GM13976 (cell line): ENCODE data around the gene SYNPR.

Source experiments
- DNase-seq: peaks from one replicate; pipeline ENCODE4 v3.0.0; 2012; ENCODE audit warnings: low spot score
- CTCF ChIP-seq: IDR thresholded peaks from 2 replicates; pipeline ENCODE4 v1.5.1; 2012; ENCODE audit warnings: borderline replicate concordance, mild to moderate bottlenecking; ENCODE audit not compliant: insufficient read depth; ENCODE audit errors: extremely low read depth, missing control alignments, control extremely low read depth
- in situ Hi-C: fragments of 300-500 bp; cut with MboI; formaldehyde crosslinking; loops from one replicate; pipeline ENCODE4 v1.12.0; 2022; ENCODE audit warnings: low sequenced_read_pairs, mixed read lengths, inconsistent platforms; ENCODE audit not compliant: unreplicated experiment

SYNPR gene

GRCh38 chr3:63497641-63498040 lies 219.5 kb downstream of the SYNPR start:
- no peak for DNase-seq
- no peak for TF ChIP-seq CTCF
- in situ Hi-C loops = no loop called here

- in situ Hi-C loops = no loop called here
- TF ChIP-seq CTCF = no peak
- no peak for DNase-seq
Observed at GRCh38 chr3:63500196-63500595, 222.1 kb downstream of the SYNPR start.

GRCh38 chr3:63508305-63508704 lies 230.2 kb downstream of the SYNPR start:
- no peak for TF ChIP-seq CTCF
- in situ Hi-C loops = no loop called here
- no peak for DNase-seq

- in situ Hi-C loops = no loop called here
- TF ChIP-seq CTCF = no peak
- DNase-seq = no peak
Observed at GRCh38 chr3:63508771-63509170, 230.7 kb downstream of the SYNPR start.

GRCh38 chr3:63513791-63514190 lies 235.7 kb downstream of the SYNPR start:
- DNase-seq = no peak
- TF ChIP-seq CTCF = no peak
- in situ Hi-C loops = no loop called here

- DNase-seq = no peak
- in situ Hi-C loops = no loop called here
- no peak for TF ChIP-seq CTCF
Observed at GRCh38 chr3:63514678-63515077, 236.6 kb downstream of the SYNPR start.

GRCh38 chr3:63519426-63519825 lies 241.3 kb downstream of the SYNPR start:
- no peak for DNase-seq
- TF ChIP-seq CTCF = no peak
- in situ Hi-C loops = no loop called here
